Right ventricle myocardium superior (tissue), 1 donor: Measurements from ENCODE around the gene MS4A1. TPM values are rescaled to one million over a fixed set of nuclear protein-coding genes. Genes with fewer than 3 reads are reported as not detected.
"Not testable (repeated sequence)": the region's sequence is repeated elsewhere in the genome, so short reads cannot be mapped to it uniquely, and the experiment has no call there.

Experiments
- ATAC-seq: fragments of 200-7000 bp; cut with Tn5 transposase; one replicate; pipeline ENCODE4 v1.9.1; 2020; ENCODE audit warnings: mild to moderate bottlenecking; ENCODE audit not compliant: poor library complexity
- DNase-seq: peaks from one replicate; pipeline ENCODE4 v3.0.0-alpha.2; 2020
- intact Hi-C: fragments of 100-400 bp; cut with DNase I; formaldehyde crosslinking; loops from one replicate; pipeline ENCODE4 v1.11.2; 2022
- long read RNA-seq: library from polyadenylated mRNA; unstranded; transcript quantifications from one replicate; pipeline ENCODE4 v2.0.0, GENCODE V29; 2021
- total RNA-seq: library from RNA; stranded (reverse); fragmentation: NEBNext Ultra II Directional; extraction: Animal tissue kit (Norgen Biotek cat#: 25700); gene quantifications from one replicate; pipeline ENCODE4 v1.2.1, GENCODE V29; 2021
- donor health status: DM: no; HTN: yes; CAD: no; lungs with severe emphysema.

MS4A1 gene
- total RNA-seq = not detected
- long read RNA-seq = 0 reads

DNA sequence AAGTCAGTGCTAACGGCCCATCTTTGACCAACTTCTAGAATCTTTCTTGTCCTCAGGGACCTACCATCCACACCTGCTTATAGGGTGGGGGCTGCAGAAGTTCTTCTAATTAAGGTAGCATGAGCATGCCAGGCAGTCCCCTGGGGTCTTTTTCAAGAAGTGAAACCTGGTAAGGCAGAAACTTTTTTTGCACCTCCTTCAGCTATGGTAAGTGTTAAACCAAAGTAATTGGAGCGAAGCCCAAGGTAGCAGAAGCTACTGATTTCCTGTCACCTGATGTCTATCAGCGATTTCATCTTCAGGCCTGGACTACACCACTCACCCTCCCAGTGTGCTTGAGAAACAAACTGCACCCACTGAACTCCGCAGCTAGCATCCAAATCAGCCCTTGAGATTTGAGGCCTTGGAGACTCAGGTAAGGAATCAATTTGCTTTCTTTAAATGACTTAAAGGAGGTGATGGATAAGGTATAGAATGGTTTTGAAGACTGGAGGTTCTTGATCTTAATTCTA is at the start of gene MS4A1:
TSS of gene MS4A1 (plus strand) at position 317 of the 512 bp plus-strand sequence. CDS start 6,528 bp downstream, outside the sequence.
- DNase-seq (no peak), ATAC-seq (no peak)
- intact Hi-C loops = no loop called here

DNA sequence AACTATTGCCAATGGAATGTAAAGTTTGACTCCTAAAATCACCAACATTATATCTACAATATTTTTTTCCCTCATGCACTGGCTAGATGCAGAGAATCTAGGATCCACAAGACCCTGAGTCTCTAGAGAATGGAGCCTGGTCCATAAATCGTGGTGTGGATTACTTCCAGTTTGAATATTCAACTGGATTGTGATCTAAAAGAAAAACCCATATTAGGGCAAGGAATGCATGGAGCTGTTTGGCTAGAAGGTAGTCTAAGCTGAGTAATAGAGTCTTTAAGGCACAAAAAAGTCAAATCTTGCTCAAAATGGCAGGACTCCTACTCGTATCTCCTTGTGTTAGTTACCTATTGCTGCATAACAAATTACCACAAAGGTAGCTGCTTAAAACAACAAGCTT is 35.6 kb upstream of the MS4A1 start:
- DNase-seq (no peak), ATAC-seq (no peak)
- intact Hi-C loops = no loop called here

GRCh38 chr11:60422609-60423008 is 33.0 kb upstream of the MS4A1 start:
- intact Hi-C loops = no loop called here
- DNase-seq = no peak
- no peak for ATAC-seq

GRCh38 chr11:60428517-60428916 is 27.1 kb upstream of the MS4A1 start:
- ATAC-seq (no peak), DNase-seq (no peak)
- intact Hi-C loops = no loop called here

DNA sequence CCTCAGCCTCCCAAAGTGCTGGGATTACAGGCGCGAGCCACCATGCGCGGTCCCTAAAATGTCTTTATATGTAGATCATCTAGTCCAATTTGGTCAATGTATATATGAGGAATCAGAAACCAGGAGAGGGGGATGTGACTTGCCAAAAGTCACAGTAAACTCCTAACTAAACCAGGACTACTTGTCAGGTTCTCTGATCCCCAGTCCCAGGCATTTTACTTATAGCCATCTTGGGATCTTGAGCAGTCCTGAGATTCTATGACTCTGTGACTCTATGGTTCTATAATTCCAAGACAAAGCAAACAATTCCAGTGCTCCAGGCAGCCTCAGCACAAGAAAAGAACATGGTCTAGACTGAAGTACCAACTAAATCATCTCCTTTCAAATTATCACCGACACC is 26.4 kb upstream of the MS4A1 start, which contains the start of gene MS4A5:
TSS of gene MS4A5 (plus strand) at position 301 of the 400 bp plus-strand sequence. CDS start 103 bp downstream, outside the sequence.
- ATAC-seq = no peak
- intact Hi-C loops = no loop called here
- DNase-seq = no peak

- no peak for DNase-seq
- no peak for ATAC-seq
- intact Hi-C loops = no loop called here
These were observed 24.4 kb upstream of the MS4A1 start for GRCh38 chr11:60431251-60431650.

DNA sequence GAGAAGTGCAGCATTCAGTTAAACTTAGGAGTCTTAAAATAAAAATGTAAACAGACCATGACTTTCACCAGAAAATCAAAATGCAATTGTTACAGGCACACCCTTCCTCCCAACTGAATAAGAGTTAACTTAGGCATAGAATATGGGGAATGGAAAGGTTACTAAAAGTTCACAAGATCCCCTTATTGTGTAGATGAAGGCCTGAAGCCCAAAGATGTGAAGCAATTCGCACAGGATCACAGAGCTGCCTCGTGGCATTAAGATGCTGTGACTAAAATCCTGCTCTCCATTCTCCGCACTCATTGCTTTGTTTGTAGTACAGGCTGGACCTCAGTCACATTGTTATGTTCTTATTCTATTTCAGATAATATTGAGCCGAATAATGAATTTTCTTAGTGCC is 22.2 kb upstream of the MS4A1 start:
- DNase-seq (no peak), ATAC-seq (no peak)
- intact Hi-C loops = no loop called here

DNA sequence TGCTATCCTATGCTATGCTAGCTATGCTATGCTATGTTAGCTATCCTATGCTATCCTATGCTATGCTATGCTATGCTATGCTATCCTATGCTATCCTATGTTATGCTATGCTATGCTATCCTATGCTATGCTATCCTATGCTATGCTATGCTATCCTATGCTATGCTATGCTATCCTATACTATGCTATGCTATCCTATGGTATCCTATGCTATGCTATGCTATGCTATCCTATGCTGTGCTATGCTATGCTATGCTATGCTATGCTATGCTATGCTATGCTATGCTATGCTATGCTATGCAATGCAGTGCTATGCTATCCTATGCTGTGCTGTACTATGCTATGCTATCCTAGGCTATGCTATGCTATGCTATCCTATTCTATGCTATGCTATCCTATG is 8.6 kb upstream of the MS4A1 start:
- ATAC-seq = no peak
- intact Hi-C loops = no loop called here

DNA sequence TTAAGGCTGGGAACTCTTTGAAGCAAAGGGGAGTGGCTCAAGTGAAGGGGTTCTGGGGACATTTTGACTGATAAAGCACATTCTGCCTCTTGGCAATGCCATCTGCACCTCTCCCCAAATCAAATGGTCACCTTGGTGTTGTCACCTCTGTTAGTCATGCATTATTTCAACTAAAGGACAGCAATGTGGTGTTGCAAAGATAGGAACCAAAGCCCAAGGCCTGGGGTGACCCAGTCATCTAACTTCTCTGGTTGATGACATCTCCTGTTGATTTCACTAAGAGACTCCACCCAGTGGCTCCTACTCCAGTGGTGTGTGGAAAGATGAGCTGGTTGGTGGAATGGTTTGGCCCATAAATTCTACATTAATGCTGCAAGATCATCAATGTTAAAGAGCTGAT is 7.8 kb upstream of the MS4A1 start:
- DNase-seq (no peak), ATAC-seq (no peak)
- intact Hi-C loops = no loop called here

More for the DNA sequence above, 8.6 kb upstream of the MS4A1 start:
- DNase-seq = no peak

DNA sequence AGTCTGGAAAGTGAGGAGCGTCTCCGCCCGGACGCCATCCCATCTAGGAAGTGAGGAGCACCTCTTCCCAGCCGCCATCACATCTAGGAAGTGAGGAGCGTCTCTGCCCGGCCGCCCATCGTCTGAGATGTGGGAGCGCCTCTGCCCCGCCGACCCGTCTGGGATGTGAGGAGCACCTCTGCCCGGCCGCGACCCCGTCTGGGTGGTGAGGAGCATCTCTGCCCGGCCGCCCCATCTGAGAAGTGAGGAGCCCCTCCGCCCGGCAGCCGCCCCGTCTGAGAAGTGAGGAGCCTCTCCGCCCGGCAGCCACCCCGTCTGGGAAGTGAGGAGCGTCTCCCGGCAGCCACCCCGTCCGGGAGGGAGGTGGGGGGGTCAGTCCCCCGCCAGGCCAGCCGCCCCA is 4.5 kb upstream of the MS4A1 start:
- intact Hi-C loops, ATAC-seq: not testable (repeated sequence)
- peak; percentile 20 for DNase-seq

DNA sequence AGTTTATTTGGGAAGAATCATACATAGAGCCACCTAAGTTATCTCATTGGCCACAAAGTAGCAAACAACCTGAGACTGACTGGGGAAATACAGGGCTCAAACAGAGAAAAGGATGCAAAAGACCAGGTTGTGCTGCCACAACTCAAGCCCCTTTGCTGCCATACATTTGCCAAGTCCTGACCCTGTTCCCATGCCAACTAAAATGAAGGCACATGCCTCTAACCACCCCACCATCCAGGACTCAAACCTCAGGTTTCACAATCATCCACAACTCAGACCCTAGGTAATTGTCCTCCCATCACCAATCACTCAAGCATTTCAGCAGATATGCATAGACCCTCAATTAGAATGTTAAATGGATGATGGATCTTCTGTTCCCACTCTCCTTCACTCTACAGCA is 1.4 kb upstream of the MS4A1 start:
- no peak for ATAC-seq
- DNase-seq = no peak
- intact Hi-C loops = no loop called here

DNA sequence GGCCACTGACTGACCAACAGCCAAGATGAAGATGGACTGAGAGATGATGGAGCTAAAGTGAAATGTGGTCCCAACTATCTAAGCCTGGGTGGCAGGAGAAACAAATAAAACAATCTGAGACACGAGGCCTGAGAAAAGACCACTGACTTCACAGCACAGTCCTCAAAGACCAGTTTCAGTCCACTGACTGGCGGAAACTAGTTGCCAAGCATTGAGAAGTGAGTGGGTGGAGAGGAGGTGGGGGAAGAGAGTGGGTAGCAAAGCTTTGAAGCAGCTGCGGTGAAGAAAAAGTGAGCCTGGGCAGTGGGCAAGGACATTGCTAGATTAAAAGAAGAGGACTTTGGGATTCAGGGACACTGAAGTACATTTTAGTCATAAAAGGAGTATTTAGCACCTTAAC is 1.9 kb downstream of the MS4A1 start:
- intact Hi-C loops = no loop called here
- no peak for ATAC-seq
- no peak for DNase-seq

- DNase-seq (no peak), ATAC-seq (no peak)
- intact Hi-C loops = no loop called here
These were observed 3.7 kb downstream of the MS4A1 start for GRCh38 chr11:60459345-60459744.

DNA sequence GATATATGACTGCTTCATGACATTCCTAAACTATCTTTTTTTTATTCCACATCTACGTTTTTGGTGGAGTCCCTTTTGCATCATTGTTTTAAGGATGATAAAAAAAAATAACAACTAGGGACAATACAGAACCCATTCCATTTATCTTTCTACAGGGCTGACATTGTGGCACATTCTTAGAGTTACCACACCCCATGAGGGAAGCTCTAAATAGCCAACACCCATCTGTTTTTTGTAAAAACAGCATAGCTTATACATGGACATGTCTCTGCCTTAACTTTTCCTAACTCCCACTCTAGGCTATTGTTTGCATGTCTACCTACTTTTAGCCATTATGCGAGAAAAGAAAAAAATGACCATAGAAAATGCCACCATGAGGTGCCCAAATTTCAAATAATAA is 13.2 kb downstream of the MS4A1 start:
- intact Hi-C loops = no loop called here
- DNase-seq (no peak), ATAC-seq (no peak)

DNA sequence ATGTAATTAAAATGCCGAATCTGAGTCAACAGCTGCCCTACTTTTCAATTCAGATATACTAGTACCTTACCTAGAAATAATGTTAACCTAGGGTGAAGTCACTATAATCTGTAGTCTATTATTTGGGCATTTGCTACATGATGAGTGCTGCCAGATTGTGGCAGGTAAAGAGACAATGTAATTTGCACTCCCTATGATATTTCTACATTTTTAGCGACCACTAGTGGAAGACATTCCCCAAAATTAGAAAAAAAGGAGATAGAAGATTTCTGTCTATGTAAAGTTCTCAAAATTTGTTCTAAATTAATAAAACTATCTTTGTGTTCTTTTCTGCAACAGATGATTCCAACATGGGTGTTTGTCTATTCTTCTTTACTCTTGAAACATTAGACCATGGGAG is 14.1 kb downstream of the MS4A1 start:
- DNase-seq (no peak), ATAC-seq (no peak)
- intact Hi-C loops = no loop called here

GRCh38 chr11:60477035-60477445 is 21.4 kb downstream of the MS4A1 start:
- ATAC-seq (peak; percentile 43), DNase-seq (no peak)
- intact Hi-C loops = no loop called here

DNA sequence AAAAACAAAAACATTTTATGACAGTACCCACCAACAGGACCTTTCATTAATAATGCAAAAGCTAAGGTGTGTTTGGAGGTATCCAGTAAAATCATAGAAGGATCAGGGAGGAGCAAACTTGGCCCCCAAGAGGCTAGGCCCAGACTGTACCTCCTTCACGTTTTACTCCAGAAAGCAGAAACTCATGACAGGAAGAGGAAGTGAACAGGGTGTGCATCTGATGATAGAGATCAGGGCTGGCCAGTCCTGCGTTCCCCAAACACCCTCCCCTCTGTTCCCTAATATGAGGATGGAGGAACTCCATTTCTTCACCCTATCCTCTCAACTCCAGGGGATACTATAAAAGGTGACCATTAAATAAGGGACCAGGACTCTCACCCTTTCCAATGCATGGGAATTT is 26.7 kb downstream of the MS4A1 start:
- DNase-seq (no peak), ATAC-seq (peak; percentile 56)
- intact Hi-C loops = no loop called here

- DNase-seq = no peak
- ATAC-seq = no peak
- intact Hi-C loops = no loop called here
These were observed 30.3 kb downstream of the MS4A1 start for GRCh38 chr11:60485987-60486386.

- ATAC-seq = no peak
- intact Hi-C loops = no loop called here
- DNase-seq = no peak
These were observed 36.9 kb downstream of the MS4A1 start, which contains the start of gene MS4A12 for GRCh38 chr11:60492488-60493009. Gene MS4A12 (plus strand): TSS chr11:60492778. CDS start chr11:60497319, 4,541 bp downstream.

DNA sequence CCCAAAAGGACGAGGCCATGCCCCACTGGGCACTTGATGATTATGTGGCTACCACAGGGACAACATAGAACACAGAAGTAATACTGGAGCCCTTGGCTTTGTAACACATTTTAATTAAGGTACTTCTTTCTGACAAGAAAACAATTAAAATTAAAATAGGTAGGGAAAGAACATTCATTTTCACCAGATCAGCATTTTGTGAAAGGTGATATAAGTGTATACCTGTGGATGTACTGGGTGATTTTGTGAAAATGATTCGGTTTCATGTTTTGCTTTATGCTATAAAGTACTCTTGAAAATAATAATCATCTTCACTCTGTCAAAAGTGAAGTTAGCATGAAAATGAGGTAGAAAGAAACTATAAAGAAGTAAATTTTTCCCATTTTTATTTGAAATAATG is 37.8 kb downstream of the MS4A1 start:
- no peak for DNase-seq
- intact Hi-C loops = no loop called here
- ATAC-seq = no peak

DNA sequence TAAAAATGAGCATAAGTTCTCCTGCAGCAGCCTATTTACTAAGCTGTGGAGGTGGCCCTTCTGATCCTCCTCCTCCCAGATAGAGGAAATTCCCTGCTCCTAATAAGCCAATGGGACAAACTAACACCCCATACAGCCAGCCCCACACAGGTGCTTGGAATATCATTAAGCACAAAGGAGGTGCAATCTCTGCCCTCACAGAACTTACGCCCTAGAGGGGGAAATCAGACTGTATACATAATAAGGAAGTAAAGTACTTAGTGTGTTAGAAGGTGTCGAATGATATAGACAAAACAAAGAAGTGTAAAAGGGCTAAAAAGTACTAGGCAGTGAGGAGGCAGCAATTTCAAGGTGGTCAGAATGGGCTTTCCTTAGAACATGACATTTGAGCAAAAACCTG is 42.8 kb downstream of the MS4A1 start:
- DNase-seq (no peak), ATAC-seq (no peak)
- intact Hi-C loops = no loop called here
